GM21423 (cell line): ENCODE data around the gene SESN3.
"Not testable (repeated sequence)": the region's sequence is repeated elsewhere in the genome, so short reads cannot be mapped to it uniquely, and the experiment has no call there.

Source experiments
- ATAC-seq: cut with Tn5 transposase; IDR thresholded peaks from one replicate; pipeline ENCODE4 v1.9.1; 2021; ENCODE audit warnings: mild to moderate bottlenecking, moderate library complexity; ENCODE audit not compliant: unreplicated experiment

Gene SESN3

GRCh38 chr11:95154514-95154913 is 76.5 kb downstream of the SESN3 start:
- ATAC-seq = no peak

GRCh38 chr11:95153857-95154246 is 77.2 kb downstream of the SESN3 start:
- ATAC-seq = no peak

GRCh38 chr11:95152876-95153856 is 77.8 kb downstream of the SESN3 start:
- no peak for ATAC-seq

GRCh38 chr11:95150956-95151684 is 79.9 kb downstream of the SESN3 start:
- peak; percentile 79 for ATAC-seq

- no peak for ATAC-seq
Observed at GRCh38 chr11:95149651-95150364, 81.2 kb downstream of the SESN3 start.

- ATAC-seq = no peak
Observed at GRCh38 chr11:95148938-95149337, 82.1 kb downstream of the SESN3 start.

GRCh38 chr11:95148406-95148805 is 82.6 kb downstream of the SESN3 start:
- ATAC-seq = no peak

GRCh38 chr11:95147364-95147905 is 83.6 kb downstream of the SESN3 start:
- no peak for ATAC-seq

- no peak for ATAC-seq
Observed at GRCh38 chr11:95145430-95146060, 85.5 kb downstream of the SESN3 start.

- ATAC-seq = no peak
Observed at GRCh38 chr11:95144313-95145235, 86.4 kb downstream of the SESN3 start.

- ATAC-seq = no peak
Observed at GRCh38 chr11:95143106-95143681, 87.8 kb downstream of the SESN3 start.

GRCh38 chr11:95142431-95142830 is 88.6 kb downstream of the SESN3 start:
- no peak for ATAC-seq

- ATAC-seq = no peak
Observed at GRCh38 chr11:95140397-95141033, 90.5 kb downstream of the SESN3 start.

- peak; percentile 83 for ATAC-seq
Observed at GRCh38 chr11:95138448-95138847, 92.6 kb downstream of the SESN3 start.

GRCh38 chr11:95137299-95137698 is 93.7 kb downstream of the SESN3 start:
- ATAC-seq = no peak

- not testable (repeated sequence) for ATAC-seq
Observed at GRCh38 chr11:95136747-95137146, 94.3 kb downstream of the SESN3 start.

GRCh38 chr11:95135880-95136279 is 95.1 kb downstream of the SESN3 start:
- no peak for ATAC-seq

- ATAC-seq = no peak
Observed at GRCh38 chr11:95135155-95135554, 95.8 kb downstream of the SESN3 start.

GRCh38 chr11:95134491-95134890 is 96.5 kb downstream of the SESN3 start:
- no peak for ATAC-seq
